CD4-positive, alpha-beta T cell (primary cell): ENCODE data around the gene GFOD2. TPM values are rescaled to one million over a fixed set of nuclear protein-coding genes. Genes with fewer than 3 reads are reported as not detected.
A peak's percentile ranks its signal among the peaks of the same experiment; 100 is the strongest.

Source experiments
- ATAC-seq: fragments of 200-7000 bp; cut with Tn5 transposase; one replicate; pipeline ENCODE4 v1.10.0; 2022; ENCODE audit warnings: mild to moderate bottlenecking; ENCODE audit not compliant: poor library complexity
- CTCF ChIA-PET: fragments of 350-600 bp; sonication (Branson Sonifier 250); formaldehyde crosslinking; loops from one replicate; lab custom pipeline; 2021; ENCODE audit warnings: antibody characterized with exemption, inconsistent platforms; lab: Charles Lee
- POLR2A ChIA-PET: fragments of 350-600 bp; sonication (Branson Sonifier 250); formaldehyde crosslinking; loops from one replicate; lab custom pipeline; 2021; ENCODE audit warnings: antibody characterized with exemption, inconsistent platforms; lab: Charles Lee
- DNase-seq, 14 experiments: peaks; one replicate each; pipeline ENCODE4 v3.0.0-alpha.2; 2013 to 2020; ENCODE audit warnings: mixed read lengths in 2 of 14
- H3K27ac ChIP-seq, 2 donors: one replicate each; pipeline versions ENCODE4 v1.5.1 to v1.7.0; 2013; ENCODE audit warnings: low read length in 2 of 2, low read depth in 1 of 2, mild to moderate bottlenecking in 1 of 2
- H3K27me3 ChIP-seq, 2 experiments: 1 replicate in 1 of 2; 2 replicates in 1 of 2; pipeline versions ENCODE4 v1.6.1 to v1.7.0; 2013; ENCODE audit warnings: low read length in 2 of 2, control low read depth in 1 of 2, mild to moderate bottlenecking in 1 of 2, moderate library complexity in 1 of 2; ENCODE audit not compliant: insufficient read depth in 2 of 2, control insufficient read depth in 1 of 2
- H3K36me3 ChIP-seq: one replicate; pipeline ENCODE4 v1.6.1; 2013; ENCODE audit warnings: low read length, control low read depth; ENCODE audit not compliant: insufficient read depth
- H3K4me1 ChIP-seq: one replicate; pipeline ENCODE4 v1.6.1; 2013; ENCODE audit warnings: low read length, control low read depth; ENCODE audit not compliant: insufficient read depth
- H3K4me3 ChIP-seq: one replicate; pipeline ENCODE4 v1.5.1; 2013; ENCODE audit warnings: mild to moderate bottlenecking, low read length, moderate library complexity
- H3K9me3 ChIP-seq, 2 experiments: 1 replicate in 1 of 2; 2 replicates in 1 of 2; pipeline versions ENCODE4 v1.6.1 to v1.7.0; 2013; ENCODE audit warnings: low read length in 2 of 2, mild to moderate bottlenecking in 2 of 2, control low read depth in 1 of 2, moderate library complexity in 1 of 2; ENCODE audit not compliant: control insufficient read depth in 1 of 2, insufficient read depth in 1 of 2
- H3K27ac Mint-ChIP-seq: one replicate; pipeline ENCODE4 v1.8.0; 2020; ENCODE audit warnings: mixed read lengths
- H3K27me3 Mint-ChIP-seq: one replicate; pipeline ENCODE4 v1.8.0; 2021; ENCODE audit warnings: mixed read lengths
- H3K36me3 Mint-ChIP-seq: one replicate; pipeline ENCODE4 v1.8.0; 2021; ENCODE audit warnings: low read depth, mixed read lengths
- H3K4me1 Mint-ChIP-seq: one replicate; pipeline ENCODE4 v1.8.0; 2021; ENCODE audit warnings: low read depth, mixed read lengths
- H3K4me3 Mint-ChIP-seq: one replicate; pipeline ENCODE4 v1.8.0; 2020; ENCODE audit warnings: mild to moderate bottlenecking, mixed read lengths
- H3K9me3 Mint-ChIP-seq: one replicate; pipeline ENCODE4 v1.8.0; 2020; ENCODE audit warnings: mixed read lengths
- intact Hi-C, 2 experiments: fragments of 100-400 bp; cut with DNase I in 1 of 2; cut with micrococcal nuclease in 1 of 2; formaldehyde crosslinking; loops; one replicate each; pipeline versions ENCODE4 v1.15.1 to v1.9.0; 2023 to 2025; cut with DNase I, micrococcal nuclease
- total RNA-seq, 174 experiments: library from RNA in 2 of 174; stranded (reverse) in 2 of 174; gene quantifications; one replicate each; pipeline ENCODE4 v1.2.3 and lab custom pipeline; 2021 to 2026
- TF ChIP-seq, protein P1 (sequence below): fragments of 200-600 bp; IDR thresholded peaks from one replicate; pipeline ENCODE4 v1.8.0; 2022; ENCODE audit warnings: antibody characterized with exemption, mild to moderate bottlenecking

The GFOD2 gene
- total RNA-seq, 2 experiments from 2014 or later, result 2.8 to 3.7 TPM

DNA sequence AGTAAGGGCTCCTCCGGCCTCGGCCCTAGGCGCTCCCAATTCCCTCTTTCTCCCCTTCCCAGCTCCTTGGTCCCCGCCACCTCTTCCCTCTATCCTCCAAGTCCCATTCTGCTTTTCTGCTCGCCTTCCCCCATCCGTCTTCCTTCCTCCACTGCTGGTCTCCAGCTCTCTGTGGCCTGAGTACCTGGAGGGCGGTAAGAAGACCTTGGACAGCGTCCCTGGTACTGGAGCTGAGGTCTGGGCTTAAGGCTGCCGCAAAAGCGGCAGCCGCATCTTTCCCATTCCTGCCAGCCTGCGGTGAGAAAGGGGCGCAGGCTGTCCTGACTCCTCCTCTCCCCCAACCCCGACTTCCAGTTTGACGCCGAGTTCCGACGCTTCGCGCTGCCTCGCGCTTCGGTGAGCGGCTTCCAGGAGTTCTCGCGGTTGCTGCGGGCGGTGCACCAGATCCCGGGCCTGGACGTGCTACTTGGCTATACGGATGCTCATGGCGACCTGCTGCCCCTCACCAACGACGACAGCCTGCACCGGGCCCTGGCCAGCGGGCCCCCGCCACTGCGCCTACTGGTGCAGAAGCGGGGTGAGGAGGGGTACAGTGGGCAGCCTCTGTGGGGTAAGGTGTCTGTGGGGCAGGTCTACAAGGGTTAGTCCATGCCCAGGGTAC, 57.9 kb downstream of the GFOD2 start:
- ATAC-seq (peak; percentile 1), DNase-seq (peak in 2 of 14 experiments; percentile 33 to 59)
- POLR2A ChIA-PET, result interaction anchor here (0.6 to 3.9 kb wide), 10 partner anchors 16 to 633 kb away, joined by 3 to 52 read pairs (median 3); partner anchors contain the start of genes ATP6V0D1, CARMIL2, CTCF and NFATC3
- intact Hi-C loops, result loop anchor here in 1 of 2 experiments (5.0 kb wide), 1 partner anchor 146 kb away; the partner anchor contains the start of genes RANBP10 and TSNAXIP1
- peaks cover 45% of the 10 kb centered on the region for H3K4me1 ChIP-seq
- no peaks in the 10 kb centered on the region for H3K9me3 ChIP-seq
- H3K27me3 ChIP-seq, result no peaks in the 10 kb centered on the region
- H3K4me3 Mint-ChIP-seq, result peak overlapping the region; percentile 94
- TF ChIP-seq, protein P1, sequence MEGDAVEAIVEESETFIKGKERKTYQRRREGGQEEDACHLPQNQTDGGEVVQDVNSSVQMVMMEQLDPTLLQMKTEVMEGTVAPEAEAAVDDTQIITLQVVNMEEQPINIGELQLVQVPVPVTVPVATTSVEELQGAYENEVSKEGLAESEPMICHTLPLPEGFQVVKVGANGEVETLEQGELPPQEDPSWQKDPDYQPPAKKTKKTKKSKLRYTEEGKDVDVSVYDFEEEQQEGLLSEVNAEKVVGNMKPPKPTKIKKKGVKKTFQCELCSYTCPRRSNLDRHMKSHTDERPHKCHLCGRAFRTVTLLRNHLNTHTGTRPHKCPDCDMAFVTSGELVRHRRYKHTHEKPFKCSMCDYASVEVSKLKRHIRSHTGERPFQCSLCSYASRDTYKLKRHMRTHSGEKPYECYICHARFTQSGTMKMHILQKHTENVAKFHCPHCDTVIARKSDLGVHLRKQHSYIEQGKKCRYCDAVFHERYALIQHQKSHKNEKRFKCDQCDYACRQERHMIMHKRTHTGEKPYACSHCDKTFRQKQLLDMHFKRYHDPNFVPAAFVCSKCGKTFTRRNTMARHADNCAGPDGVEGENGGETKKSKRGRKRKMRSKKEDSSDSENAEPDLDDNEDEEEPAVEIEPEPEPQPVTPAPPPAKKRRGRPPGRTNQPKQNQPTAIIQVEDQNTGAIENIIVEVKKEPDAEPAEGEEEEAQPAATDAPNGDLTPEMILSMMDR, result no peak
- H3K4me1 Mint-ChIP-seq, result peaks cover 39% of the 10 kb centered on the region
- CTCF ChIA-PET, result interaction anchor here (1.5 to 4.0 kb wide), 5 partner anchors 16 to 180 kb away, joined by 3 to 26 read pairs (median 4); partner anchors contain the start of genes ATP6V0D1, CARMIL2 and CTCF
- peak overlapping the region; percentile 79 to 93 for H3K27ac ChIP-seq
- peaks cover 25% of the 10 kb centered on the region for H3K36me3 ChIP-seq
- no peaks in the 10 kb centered on the region for H3K27me3 Mint-ChIP-seq
- H3K4me3 ChIP-seq, result peak overlapping the region; percentile 95
- no peaks in the 10 kb centered on the region for H3K9me3 Mint-ChIP-seq
- peak overlapping the region; percentile 94 for H3K27ac Mint-ChIP-seq
- peaks cover 15% of the 10 kb centered on the region for H3K36me3 Mint-ChIP-seq

DNA sequence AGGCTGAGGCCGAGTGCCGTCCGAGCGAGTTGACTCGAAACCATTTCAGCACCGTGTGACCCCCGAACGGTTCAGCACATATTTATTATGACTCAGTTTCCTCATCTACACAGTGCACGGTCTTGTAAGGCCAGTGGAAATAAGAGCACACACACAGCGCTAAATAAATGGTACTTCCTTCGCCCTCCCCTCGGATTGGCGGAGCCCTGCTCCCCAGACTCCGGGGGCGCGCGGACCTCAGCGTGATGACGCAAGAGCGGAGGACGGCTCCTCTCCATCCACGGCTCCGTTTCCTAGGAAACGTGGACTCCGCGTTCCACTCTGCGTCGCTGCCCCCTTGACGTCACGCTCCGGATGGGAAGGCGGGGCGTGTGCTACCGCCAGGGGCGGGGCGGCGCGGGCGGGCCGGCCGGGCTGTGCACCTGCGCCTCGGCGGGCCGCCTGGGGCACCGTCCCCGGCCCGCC, 58.5 kb downstream of the GFOD2 start, which contains the start of gene PARD6A:
TSS of gene PARD6A (plus strand) at position 397 of the 465 bp plus-strand sequence. CDS start 79 bp downstream, outside the sequence.
- Mint-ChIP-seq H3K36me3 (peaks cover 21% of the 10 kb centered on the region), H3K4me3 (peak within 1 kb of the TSS; percentile 95), H3K4me1 (peaks cover 37% of the 10 kb centered on the region), H3K27ac (peak within 1 kb of the TSS; percentile 94), H3K9me3 (no peaks in the 10 kb centered on the region), H3K27me3 (no peaks in the 10 kb centered on the region)
- peak within 1 kb of the TSS; percentile 93 to 99 for H3K27ac ChIP-seq
- peak; percentile 76 for ATAC-seq
- H3K27me3 ChIP-seq, result no peaks in the 10 kb centered on the region
- peaks cover 38% of the 10 kb centered on the region for H3K4me1 ChIP-seq
- H3K36me3 ChIP-seq, result peaks cover 32% of the 10 kb centered on the region
- CTCF ChIA-PET, result interaction anchor here (0.8 to 4.0 kb wide), 8 partner anchors 7 to 380 kb away, joined by 3 to 26 read pairs (median 4); partner anchors contain the start of genes ATP6V0D1 and CTCF
- peak within 1 kb of the TSS; percentile 95 for H3K4me3 ChIP-seq
- intact Hi-C loops, result loop anchor here in 1 of 2 experiments (1.0 to 5.0 kb wide), 2 partner anchors 98 to 147 kb away; partner anchors contain the start of genes CTCF, RANBP10 and TSNAXIP1
- POLR2A ChIA-PET, result interaction anchor here (0.9 to 3.9 kb wide), 17 partner anchors 14 to 632 kb away, joined by 3 to 74 read pairs (median 6); partner anchors contain the start of genes ATP6V0D1, CARMIL2, CTCF and GFOD2
- H3K9me3 ChIP-seq, result no peaks in the 10 kb centered on the region
- TF ChIP-seq, protein P1, result no peak
- DNase-seq, result peak; percentile 86 to 99 (median 93)
